Measurements from ENCODE around the gene GRK3. TPM values are rescaled to one million over a fixed set of nuclear protein-coding genes. Genes with fewer than 3 reads are reported as not detected.

The GRK3 gene
- total RNA-seq, 1 experiment from 2014 or later = 14.6 TPM

- POLR2A ChIA-PET = no interaction called here
- no peaks in the 10 kb centered on the region for H3K36me3 ChIP-seq (ENCODE audit: control insufficient read depth in 1 of 2, insufficient read depth in 2 of 2, low read length in 2 of 2)
- no peaks in the 10 kb centered on the region for H3K4me1 ChIP-seq (ENCODE audit: control insufficient read depth in 1 of 2, insufficient read depth in 2 of 2, low read length in 2 of 2)
- H2AFZ ChIP-seq (ENCODE audit: low read depth, low read length, poor library complexity, severe bottlenecking) = no peak overlapping the region
- no peak overlapping the region for H3K27ac ChIP-seq (ENCODE audit: low read depth, low read length)
- H3K9ac ChIP-seq (ENCODE audit: low read length) = no peak overlapping the region
- intact Hi-C loops (cut with micrococcal nuclease) = no loop called here
- no peaks in the 10 kb centered on the region for H3K9me3 ChIP-seq (ENCODE audit: control insufficient read depth in 1 of 2, insufficient read depth in 1 of 2, low read depth in 1 of 2, low read length in 2 of 2)
- DNase-seq (ENCODE audit: low read depth, low spot score) = no peak
- RAD21 ChIA-PET (ENCODE audit: low non-redundant PET in 1 of 2, low total read pairs in 2 of 2, uncharacterized antibody in 2 of 2, unreplicated experiment in 2 of 2) = no interaction called here
- H3K27me3 ChIP-seq (ENCODE audit: insufficient read depth, low read length) = no peaks in the 10 kb centered on the region
- no peaks in the 10 kb centered on the region for H3K79me2 ChIP-seq (ENCODE audit: insufficient read depth, low read length)
- no peak for TF ChIP-seq CTCF (IDR thresholded peaks at IDR 0.05 in 2 of 3, conservative IDR thresholded peaks at IDR 0.05 in 1 of 3; ENCODE audit: borderline replicate concordance in 1 of 3, insufficient read depth in 1 of 3, low read depth in 2 of 3, low read length in 2 of 3)
- TF ChIP-seq JUND (IDR thresholded peaks at IDR 0.05) = no peak
- TF ChIP-seq ATF3 (IDR thresholded peaks at IDR 0.05) = no peak
- no peak for TF ChIP-seq SRF (IDR thresholded peaks at IDR 0.05; ENCODE audit: low read depth)
- no peak for TF ChIP-seq RAD21 (IDR thresholded peaks at IDR 0.05; ENCODE audit: low read depth)
- no peak for TF ChIP-seq SIN3A (IDR thresholded peaks at IDR 0.05; ENCODE audit: low read depth)
- no peak for TF ChIP-seq FOSL1 (IDR thresholded peaks at IDR 0.05; ENCODE audit: low read depth)
- no peak for TF ChIP-seq EZH2phosphoT487 (IDR thresholded peaks at IDR 0.05; ENCODE audit: borderline replicate concordance)
- TF ChIP-seq MAX (IDR thresholded peaks at IDR 0.05) = no peak
- no peak for TF ChIP-seq SP1 (IDR thresholded peaks at IDR 0.05; ENCODE audit: low read depth)
- no peak for TF ChIP-seq ZBTB33 (IDR thresholded peaks at IDR 0.05; ENCODE audit: extremely low read depth, insufficient replicate concordance, low read length)
- TF ChIP-seq YY1 (IDR thresholded peaks at IDR 0.05; ENCODE audit: extremely low read depth, insufficient replicate concordance, low read depth, low read length) = no peak
- TF ChIP-seq REST (IDR thresholded peaks at IDR 0.05; ENCODE audit: low read depth) = no peak
- no peak for TF ChIP-seq EZH2 (IDR thresholded peaks at IDR 0.05)
- no peak for ATAC-seq
- H3K9me2 ChIP-seq (ENCODE audit: insufficient read depth) = no peaks in the 10 kb centered on the region
- H3K4me3 ChIP-seq (replicated peaks in 1 of 2; ENCODE audit: low read depth in 1 of 2, low read length in 2 of 2) = no peak overlapping the region
- no TSS peak for BruUV-seq (replicated peaks)
- CTCF ChIA-PET = no interaction called here
- H4K20me1 ChIP-seq (ENCODE audit: insufficient read depth) = no peaks in the 10 kb centered on the region
- H3K4me2 ChIP-seq (ENCODE audit: low read length) = no peak overlapping the region
Observed at GRCh38 chr22:25658633-25659032, 94.2 kb downstream of the GRK3 start.
